Measurements from ENCODE around the gene PFN1.
"Not testable (repeated sequence)": the region's sequence is repeated elsewhere in the genome, so short reads cannot be mapped to it uniquely, and the experiment has no call there.

The PFN1 gene

DNA sequence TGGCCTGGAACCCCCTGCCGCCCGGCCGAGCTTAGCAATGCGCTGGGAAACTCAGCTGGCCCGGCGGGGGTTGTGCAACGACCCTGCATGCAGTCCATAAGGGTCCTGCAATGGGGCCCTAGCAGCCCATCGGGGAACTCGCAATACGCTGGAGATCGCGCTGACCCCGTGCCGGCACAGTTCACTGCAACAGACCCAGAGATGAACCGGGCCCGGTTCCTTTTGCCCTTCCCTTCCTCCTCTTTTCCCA, 8.9 kb downstream of the PFN1 start:
- H3K36me3 ChIP-seq (ENCODE audit: control insufficient read depth, insufficient read depth, low read length): peaks cover 34% of the 10 kb centered on the region
- no peaks in the 10 kb centered on the region for H3K27me3 ChIP-seq (ENCODE audit: control insufficient read depth, insufficient read depth, low read length)
- H3K4me3 ChIP-seq (ENCODE audit: low read length): peak overlapping the region; percentile 79
- H3K27ac ChIP-seq (ENCODE audit: low read depth, low read length): peak overlapping the region; percentile 94
- peak overlapping the region; percentile 25 for H3K9ac ChIP-seq (ENCODE audit: low read length)
- H3K4me1 ChIP-seq (ENCODE audit: control insufficient read depth, insufficient read depth, low read length): peaks cover 18% of the 10 kb centered on the region

DNA sequence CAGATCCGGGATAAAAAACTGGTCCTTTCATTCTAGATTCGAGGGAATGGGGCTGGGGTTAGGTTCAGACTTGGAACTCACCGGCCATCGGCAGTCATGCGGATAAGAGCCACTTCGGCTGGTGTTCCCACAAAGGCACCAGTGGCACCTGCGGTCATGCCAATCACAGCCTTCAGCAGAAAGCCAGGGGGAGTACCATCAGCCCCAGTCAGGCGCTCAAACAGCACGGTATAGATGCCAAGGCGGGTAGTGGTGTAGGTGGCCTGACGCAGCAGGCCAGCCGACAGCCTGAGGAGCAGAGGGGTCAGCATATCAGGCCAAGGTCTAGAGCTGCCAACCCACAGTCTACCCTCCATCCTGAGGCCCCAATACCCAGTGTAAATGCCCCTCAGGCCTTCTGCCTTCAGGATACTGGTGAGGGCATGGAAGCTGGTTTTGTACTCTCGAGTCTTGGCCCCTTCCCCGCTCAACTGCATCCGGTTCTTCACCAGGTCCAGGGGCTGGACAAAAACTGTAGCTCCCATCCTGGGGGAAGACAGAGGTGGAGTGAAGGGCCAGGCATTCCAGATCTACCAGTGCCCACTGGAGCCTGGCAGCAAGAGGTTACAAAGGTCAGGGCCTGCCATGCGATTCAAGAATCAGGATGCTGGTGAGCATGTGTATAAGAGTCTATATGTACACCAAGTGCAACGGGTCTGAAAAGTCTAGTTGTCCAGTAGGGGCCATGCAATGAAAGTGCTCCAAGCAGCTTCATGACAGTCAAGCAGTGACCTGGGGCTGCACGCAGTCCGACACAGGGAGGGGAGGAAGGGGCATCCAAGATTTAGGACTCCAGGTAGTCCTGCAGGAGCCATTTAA, 9.4 kb downstream of the PFN1 start:
- Histone ChIP-seq H3K36me3 (ENCODE audit: control insufficient read depth, insufficient read depth, low read length) (peaks cover 28% of the 10 kb centered on the region), H3K4me1 (ENCODE audit: control insufficient read depth, insufficient read depth, low read length) (peaks cover 21% of the 10 kb centered on the region), H3K4me3 (ENCODE audit: low read length) (peak overlapping the region; percentile 79), H3K9ac (ENCODE audit: low read length) (peak overlapping the region; percentile 25), H3K27ac (ENCODE audit: low read depth, low read length) (peak overlapping the region; percentile 94), H3K27me3 (ENCODE audit: control insufficient read depth, insufficient read depth, low read length) (no peaks in the 10 kb centered on the region)

DNA sequence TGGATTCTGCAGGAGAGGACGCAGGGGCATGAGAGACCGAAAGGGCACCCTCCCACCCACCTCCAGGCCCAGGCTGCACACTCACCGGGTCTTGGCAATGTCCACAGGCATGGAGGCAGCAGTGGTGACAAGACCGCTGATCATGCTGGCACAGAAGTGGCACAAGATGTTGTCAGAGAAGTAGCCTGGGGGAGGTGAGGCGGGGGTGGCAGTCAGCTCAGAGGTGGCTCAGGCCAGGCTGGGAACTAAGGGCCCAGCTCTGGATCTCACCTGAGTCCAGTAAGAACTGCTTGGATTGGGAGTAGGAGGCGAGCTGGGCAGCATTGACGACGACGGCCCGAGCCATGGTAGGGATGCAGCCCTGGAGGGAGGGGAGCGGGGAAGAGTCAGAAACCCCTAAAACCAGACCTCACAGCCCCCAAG, 10.2 kb downstream of the PFN1 start:
- Histone ChIP-seq H3K27me3 (ENCODE audit: control insufficient read depth, insufficient read depth, low read length) (no peaks in the 10 kb centered on the region), H3K4me1 (ENCODE audit: control insufficient read depth, insufficient read depth, low read length) (peaks cover 22% of the 10 kb centered on the region), H3K36me3 (ENCODE audit: control insufficient read depth, insufficient read depth, low read length) (peaks cover 24% of the 10 kb centered on the region), H3K4me3 (ENCODE audit: low read length) (no peak overlapping the region), H3K9ac (ENCODE audit: low read length) (no peak overlapping the region), H3K27ac (ENCODE audit: low read depth, low read length) (no peak overlapping the region)

DNA sequence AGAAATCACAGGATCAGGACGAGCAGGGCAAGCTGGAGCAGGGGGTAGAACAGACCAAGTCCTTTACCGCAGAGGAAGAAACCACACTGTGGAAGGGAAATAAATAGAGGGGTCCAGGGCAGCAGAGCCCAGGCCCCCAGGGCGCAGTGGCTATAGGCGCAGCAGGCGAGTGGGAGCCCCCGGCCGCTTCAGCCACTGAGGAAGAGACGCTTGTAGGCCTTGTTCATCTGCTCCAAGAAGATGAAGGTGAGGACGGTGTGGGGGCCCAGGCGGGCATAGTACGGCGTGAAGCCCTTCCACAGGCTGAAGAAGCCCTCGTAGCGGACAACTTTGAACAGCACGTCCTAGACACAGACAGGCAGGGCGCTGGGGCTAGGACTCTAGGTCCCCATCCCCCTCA, 10.8 kb downstream of the PFN1 start:
- Histone ChIP-seq H3K9ac (ENCODE audit: low read length) (no peak overlapping the region), H3K4me3 (ENCODE audit: low read length) (no peak overlapping the region), H3K36me3 (ENCODE audit: control insufficient read depth, insufficient read depth, low read length) (peaks cover 18% of the 10 kb centered on the region), H3K27ac (ENCODE audit: low read depth, low read length) (no peak overlapping the region), H3K27me3 (ENCODE audit: control insufficient read depth, insufficient read depth, low read length) (no peaks in the 10 kb centered on the region), H3K4me1 (ENCODE audit: control insufficient read depth, insufficient read depth, low read length) (peaks cover 22% of the 10 kb centered on the region)

DNA sequence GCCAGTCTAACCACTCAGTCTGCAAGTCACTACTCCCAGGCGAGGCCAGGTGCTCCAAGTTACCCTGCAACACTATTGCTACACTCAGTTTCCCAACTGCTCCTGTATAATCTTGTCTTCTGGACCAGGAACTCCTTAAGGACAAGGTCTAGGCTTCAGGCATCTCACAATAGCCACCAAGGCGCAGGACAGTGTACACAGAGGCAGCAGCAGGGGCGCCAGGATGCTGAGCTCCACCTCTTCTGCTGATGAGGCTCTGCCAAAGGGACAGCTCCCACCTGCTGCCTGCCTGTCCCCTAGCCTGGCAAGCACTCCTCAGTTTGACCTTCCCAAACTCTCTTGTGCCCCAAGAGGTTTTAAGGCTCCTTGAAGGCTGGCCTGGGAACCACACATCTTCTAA, 11.9 kb downstream of the PFN1 start:
- no peaks in the 10 kb centered on the region for H3K27me3 ChIP-seq (ENCODE audit: control insufficient read depth, insufficient read depth, low read length)
- H3K4me3 ChIP-seq (ENCODE audit: low read length): no peak overlapping the region
- no peak overlapping the region for H3K9ac ChIP-seq (ENCODE audit: low read length)
- peaks cover 15% of the 10 kb centered on the region for H3K36me3 ChIP-seq (ENCODE audit: control insufficient read depth, insufficient read depth, low read length)
- no peak overlapping the region for H3K27ac ChIP-seq (ENCODE audit: low read depth, low read length)
- H3K4me1 ChIP-seq (ENCODE audit: control insufficient read depth, insufficient read depth, low read length): peaks cover 21% of the 10 kb centered on the region

DNA sequence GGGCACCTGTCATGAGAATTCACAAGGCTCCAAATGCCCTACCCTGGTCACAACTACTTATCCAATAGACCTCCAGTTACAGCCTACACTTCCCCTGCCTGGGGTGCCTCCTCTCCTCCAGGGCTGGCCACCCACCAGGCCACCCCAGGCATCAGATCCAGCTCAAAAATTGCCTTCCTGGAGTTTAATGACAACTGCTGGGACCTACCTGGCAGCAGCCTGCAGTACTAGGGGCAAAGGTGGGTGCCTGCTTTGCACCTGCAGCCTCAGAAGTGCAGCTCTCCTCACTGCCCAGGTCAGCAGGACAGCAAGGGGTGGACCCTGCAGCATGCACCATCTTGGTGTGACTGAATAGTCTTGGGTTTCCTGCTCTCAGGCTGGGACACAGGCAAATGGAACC, 12.7 kb downstream of the PFN1 start:
- H3K4me1 ChIP-seq (ENCODE audit: control insufficient read depth, insufficient read depth, low read length): peaks cover 14% of the 10 kb centered on the region
- H3K27ac ChIP-seq (ENCODE audit: low read depth, low read length): no peak overlapping the region
- H3K9ac ChIP-seq (ENCODE audit: low read length): no peak overlapping the region
- no peak overlapping the region for H3K4me3 ChIP-seq (ENCODE audit: low read length)
- H3K36me3 ChIP-seq (ENCODE audit: control insufficient read depth, insufficient read depth, low read length): peaks cover 15% of the 10 kb centered on the region
- H3K27me3 ChIP-seq (ENCODE audit: control insufficient read depth, insufficient read depth, low read length): no peaks in the 10 kb centered on the region

DNA sequence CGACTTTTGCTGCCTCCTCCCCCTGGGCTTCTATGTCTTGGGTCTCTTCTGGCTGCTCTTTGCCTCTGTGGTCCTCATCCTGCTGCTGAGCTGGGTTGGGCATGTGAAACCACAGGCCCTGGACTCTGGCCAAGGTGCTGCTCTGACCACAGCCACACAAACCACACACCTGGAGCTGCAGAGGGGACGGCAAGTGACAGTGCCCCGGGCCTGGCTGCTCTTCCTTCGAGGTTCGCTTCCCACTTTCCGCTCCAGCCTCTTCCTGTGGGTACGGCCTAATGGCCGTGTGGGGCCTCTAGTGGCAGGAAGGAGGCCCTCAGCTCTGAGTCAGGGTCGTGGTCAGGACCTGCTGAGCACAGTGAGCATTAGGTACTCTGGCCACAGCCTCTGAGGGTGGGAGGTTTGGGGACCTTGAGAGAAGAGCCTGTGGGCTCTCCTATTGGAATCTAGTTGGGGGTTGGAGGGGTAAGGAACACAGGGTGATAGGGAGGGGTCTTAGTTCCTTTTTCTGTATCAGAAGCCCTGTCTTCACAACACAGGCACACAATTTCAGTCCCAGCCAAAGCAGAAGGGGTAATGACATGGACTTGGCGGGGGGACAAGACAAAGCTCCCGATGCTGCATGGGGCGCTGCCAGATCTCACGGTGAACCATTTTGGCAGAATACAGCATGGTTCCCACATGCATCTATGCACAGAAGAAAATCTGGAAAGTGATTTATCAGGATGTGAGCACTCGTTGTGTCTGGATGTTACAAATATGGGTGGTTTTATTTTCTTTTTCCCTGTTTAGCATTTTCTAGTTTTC, 14.0 kb downstream of the PFN1 start:
- no peak overlapping the region for H3K4me3 ChIP-seq (ENCODE audit: low read length)
- H3K9ac ChIP-seq (ENCODE audit: low read length): no peak overlapping the region
- H3K27ac ChIP-seq (ENCODE audit: low read depth, low read length): no peak overlapping the region
- H3K36me3 ChIP-seq (ENCODE audit: control insufficient read depth, insufficient read depth, low read length): peaks cover 15% of the 10 kb centered on the region
- H3K4me1 ChIP-seq (ENCODE audit: control insufficient read depth, insufficient read depth, low read length): peaks cover 14% of the 10 kb centered on the region
- H3K27me3 ChIP-seq (ENCODE audit: control insufficient read depth, insufficient read depth, low read length): no peaks in the 10 kb centered on the region

DNA sequence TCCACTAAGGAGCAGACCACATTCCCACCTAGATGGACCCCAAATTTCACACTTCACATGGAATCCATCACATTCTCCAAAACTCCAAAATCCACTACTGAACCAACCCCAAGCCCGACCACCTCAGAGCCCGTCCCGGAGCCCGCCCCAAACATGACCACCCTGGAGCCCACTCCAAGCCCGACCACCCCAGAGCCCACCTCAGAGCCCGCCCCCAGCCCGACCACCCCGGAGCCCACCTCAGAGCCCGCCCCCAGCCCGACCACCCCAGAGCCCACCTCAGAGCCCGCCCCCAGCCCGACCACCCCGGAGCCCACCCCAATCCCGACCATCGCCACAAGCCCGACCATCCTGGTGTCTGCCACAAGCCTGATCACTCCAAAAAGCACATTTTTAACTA, 14.7 kb downstream of the PFN1 start:
- no peak overlapping the region for H3K27ac ChIP-seq (ENCODE audit: low read depth, low read length)
- no peak overlapping the region for H3K4me3 ChIP-seq (ENCODE audit: low read length)
- no peaks in the 10 kb centered on the region for H3K27me3 ChIP-seq (ENCODE audit: control insufficient read depth, insufficient read depth, low read length)
- peaks cover 8% of the 10 kb centered on the region for H3K4me1 ChIP-seq (ENCODE audit: control insufficient read depth, insufficient read depth, low read length)
- peaks cover 15% of the 10 kb centered on the region for H3K36me3 ChIP-seq (ENCODE audit: control insufficient read depth, insufficient read depth, low read length)
- no peak overlapping the region for H3K9ac ChIP-seq (ENCODE audit: low read length)

DNA sequence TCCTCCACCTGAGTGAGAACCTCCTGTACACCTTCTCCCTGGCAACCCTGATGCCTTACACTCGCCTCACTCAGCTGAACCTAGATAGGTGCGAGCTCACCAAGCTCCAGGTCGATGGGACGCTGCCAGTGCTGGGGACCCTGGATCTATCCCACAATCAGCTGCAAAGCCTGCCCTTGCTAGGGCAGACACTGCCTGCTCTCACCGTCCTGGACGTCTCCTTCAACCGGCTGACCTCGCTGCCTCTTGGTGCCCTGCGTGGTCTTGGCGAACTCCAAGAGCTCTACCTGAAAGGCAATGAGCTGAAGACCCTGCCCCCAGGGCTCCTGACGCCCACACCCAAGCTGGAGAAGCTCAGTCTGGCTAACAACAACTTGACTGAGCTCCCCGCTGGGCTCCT, 15.6 kb downstream of the PFN1 start:
- H3K4me1 ChIP-seq (ENCODE audit: control insufficient read depth, insufficient read depth, low read length): peaks cover 3% of the 10 kb centered on the region
- H3K27me3 ChIP-seq (ENCODE audit: control insufficient read depth, insufficient read depth, low read length): no peaks in the 10 kb centered on the region
- H3K36me3 ChIP-seq (ENCODE audit: control insufficient read depth, insufficient read depth, low read length): peaks cover 9% of the 10 kb centered on the region
- H3K9ac ChIP-seq (ENCODE audit: low read length): no peak overlapping the region
- H3K27ac ChIP-seq (ENCODE audit: low read depth, low read length): no peak overlapping the region
- no peak overlapping the region for H3K4me3 ChIP-seq (ENCODE audit: low read length)

DNA sequence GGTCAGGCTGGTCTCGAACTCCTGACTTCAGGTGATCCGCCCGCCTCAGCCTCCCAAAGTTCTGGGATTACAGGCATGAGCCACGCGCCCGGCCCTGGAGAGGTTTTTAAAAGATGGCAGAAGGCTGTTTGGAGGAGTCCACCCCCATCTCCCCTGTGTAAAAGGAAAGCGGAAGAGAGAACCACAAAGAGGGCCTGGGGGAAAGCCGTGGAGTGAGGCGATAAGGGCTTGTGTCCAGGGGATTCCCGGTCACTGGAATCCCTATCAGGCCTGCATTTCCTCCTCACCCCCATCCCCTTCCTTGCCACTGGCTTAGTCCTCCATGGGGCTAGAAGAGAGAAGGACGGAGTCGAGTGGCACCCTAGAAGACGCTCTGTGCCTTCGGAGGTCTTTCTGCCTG, 16.4 kb downstream of the PFN1 start, which contains the start of gene GP1BA:
GP1BA (plus strand) TSS at position 315 of the 400 bp plus-strand sequence. CDS start 328 bp downstream, outside the sequence.
- Histone ChIP-seq H3K36me3 (ENCODE audit: control insufficient read depth, insufficient read depth, low read length) (peaks cover 5% of the 10 kb centered on the region), H3K9ac (ENCODE audit: low read length) (no peak within 1 kb of the TSS), H3K27me3 (ENCODE audit: control insufficient read depth, insufficient read depth, low read length) (no peaks in the 10 kb centered on the region), H3K4me1 (ENCODE audit: control insufficient read depth, insufficient read depth, low read length) (peaks cover 3% of the 10 kb centered on the region), H3K4me3 (ENCODE audit: low read length) (no peak within 1 kb of the TSS), H3K27ac (ENCODE audit: low read depth, low read length) (no peak within 1 kb of the TSS)

DNA sequence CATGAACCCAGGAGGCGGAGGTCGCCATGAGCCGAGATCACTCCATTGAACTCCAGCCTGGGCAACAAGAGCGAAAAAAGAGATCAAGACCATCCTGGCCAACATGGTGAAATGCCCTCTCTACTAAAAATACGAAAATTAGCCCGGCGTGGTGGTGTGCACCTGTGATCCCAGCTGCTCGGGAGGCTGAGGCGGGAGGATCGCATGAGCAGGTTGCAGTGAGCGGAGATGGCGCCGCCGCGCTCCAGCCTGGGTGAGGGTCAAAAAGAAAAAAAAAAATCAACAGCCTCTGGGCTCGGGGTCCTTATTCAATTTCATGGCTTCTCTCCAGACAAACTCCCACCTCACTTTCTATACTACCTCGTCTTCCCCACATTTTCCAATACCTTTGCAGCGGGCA, 19.4 kb downstream of the PFN1 start:
- Histone ChIP-seq H3K27me3 (ENCODE audit: control insufficient read depth, insufficient read depth, low read length) (no peaks in the 10 kb centered on the region), H3K4me1 (ENCODE audit: control insufficient read depth, insufficient read depth, low read length) (no peaks in the 10 kb centered on the region), H3K9ac (ENCODE audit: low read length) (no peak overlapping the region), H3K36me3 (ENCODE audit: control insufficient read depth, insufficient read depth, low read length) (no peaks in the 10 kb centered on the region), H3K27ac (ENCODE audit: low read depth, low read length) (no peak overlapping the region), H3K4me3 (ENCODE audit: low read length) (no peak overlapping the region)

DNA sequence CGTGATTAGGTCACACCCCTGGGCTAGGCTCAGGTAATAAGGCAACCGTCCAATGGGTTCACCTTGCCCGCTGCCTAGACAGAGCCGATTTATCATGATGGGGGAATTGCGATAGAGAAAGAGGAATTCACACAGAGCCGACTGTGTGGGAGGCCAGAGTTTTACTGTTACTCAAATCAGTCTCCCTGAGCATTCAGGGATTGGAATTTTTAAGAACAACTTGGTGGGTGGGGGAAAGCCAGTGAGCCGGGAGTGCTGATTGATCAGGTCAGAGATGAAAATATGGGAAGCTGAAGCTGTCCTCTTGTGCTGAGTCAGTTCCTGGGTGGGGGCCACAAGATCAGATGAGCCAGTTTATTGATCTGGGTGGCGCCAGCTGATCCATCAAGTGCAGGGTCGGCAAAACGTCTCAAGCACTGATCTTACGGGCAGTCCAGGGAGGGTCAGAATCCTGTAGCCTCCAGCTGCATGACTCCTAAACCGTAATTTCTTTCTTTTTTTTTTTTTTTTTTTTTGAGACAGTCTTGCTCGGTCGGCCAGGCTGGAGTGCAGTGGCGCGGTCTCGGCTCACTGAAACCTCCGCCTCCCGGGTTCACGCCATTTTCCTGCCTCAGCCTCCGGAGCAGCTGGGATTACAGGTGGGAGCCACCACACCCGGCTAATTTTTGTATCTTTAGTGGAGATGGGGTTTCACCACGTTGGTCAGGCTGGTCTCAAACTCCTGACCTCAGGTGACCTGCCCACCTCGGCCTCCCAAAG, 21.6 kb downstream of the PFN1 start:
- H3K36me3 ChIP-seq (ENCODE audit: control insufficient read depth, insufficient read depth, low read length); H3K4me3 ChIP-seq (ENCODE audit: low read length); H3K4me1 ChIP-seq (ENCODE audit: control insufficient read depth, insufficient read depth, low read length); H3K27me3 ChIP-seq (ENCODE audit: control insufficient read depth, insufficient read depth, low read length); H3K9ac ChIP-seq (ENCODE audit: low read length); H3K27ac ChIP-seq (ENCODE audit: low read depth, low read length): not testable (repeated sequence)
